ENCODE results near the gene SLC5A12.

Gene SLC5A12

GRCh38 chr11:26721948-26722475, at the start of gene SLC5A12:
Gene SLC5A12, minus strand, starts transcription at chr11:26722060. Its CDS starts 346 bp downstream, at chr11:26721714.
- Histone ChIP-seq H3K27me3 (ENCODE audit: control insufficient read depth, insufficient read depth, low read length) (no peaks in the 10 kb centered on the region), H3K9me3 (ENCODE audit: control insufficient read depth, low read length) (no peaks in the 10 kb centered on the region), H3K4me1 (ENCODE audit: control insufficient read depth, insufficient read depth, low read length) (no peaks in the 10 kb centered on the region), H3K36me3 (ENCODE audit: control insufficient read depth, insufficient read depth, low read length) (no peaks in the 10 kb centered on the region), H3K9ac (ENCODE audit: low read length) (no peak within 1 kb of the TSS), H3K4me3 (ENCODE audit: low read length) (no peak within 1 kb of the TSS)

- Histone ChIP-seq H3K9me3 (ENCODE audit: control insufficient read depth, low read length) (no peaks in the 10 kb centered on the region), H3K9ac (ENCODE audit: low read length) (no peak overlapping the region), H3K36me3 (ENCODE audit: control insufficient read depth, insufficient read depth, low read length) (no peaks in the 10 kb centered on the region), H3K27me3 (ENCODE audit: control insufficient read depth, insufficient read depth, low read length) (no peaks in the 10 kb centered on the region), H3K4me1 (ENCODE audit: control insufficient read depth, insufficient read depth, low read length) (no peaks in the 10 kb centered on the region), H3K4me3 (ENCODE audit: low read length) (no peak overlapping the region)
Measured at GRCh38 chr11:26769027-26769426, 47.2 kb upstream of the SLC5A12 start.

- no peak overlapping the region for H3K9ac ChIP-seq (ENCODE audit: low read length)
- H3K27me3 ChIP-seq (ENCODE audit: control insufficient read depth, insufficient read depth, low read length) = no peaks in the 10 kb centered on the region
- H3K9me3 ChIP-seq (ENCODE audit: control insufficient read depth, low read length) = no peaks in the 10 kb centered on the region
- no peaks in the 10 kb centered on the region for H3K36me3 ChIP-seq (ENCODE audit: control insufficient read depth, insufficient read depth, low read length)
- H3K4me3 ChIP-seq (ENCODE audit: low read length) = no peak overlapping the region
- no peaks in the 10 kb centered on the region for H3K4me1 ChIP-seq (ENCODE audit: control insufficient read depth, insufficient read depth, low read length)
Measured at GRCh38 chr11:26767060-26767459, 45.2 kb upstream of the SLC5A12 start.

- H3K27me3 ChIP-seq (ENCODE audit: control insufficient read depth, insufficient read depth, low read length) = no peaks in the 10 kb centered on the region
- H3K4me1 ChIP-seq (ENCODE audit: control insufficient read depth, insufficient read depth, low read length) = no peaks in the 10 kb centered on the region
- no peak overlapping the region for H3K9ac ChIP-seq (ENCODE audit: low read length)
- no peaks in the 10 kb centered on the region for H3K9me3 ChIP-seq (ENCODE audit: control insufficient read depth, low read length)
- no peaks in the 10 kb centered on the region for H3K36me3 ChIP-seq (ENCODE audit: control insufficient read depth, insufficient read depth, low read length)
- no peak overlapping the region for H3K4me3 ChIP-seq (ENCODE audit: low read length)
Measured at GRCh38 chr11:26765323-26765722, 43.5 kb upstream of the SLC5A12 start.

GRCh38 chr11:26764825-26765224, 43.0 kb upstream of the SLC5A12 start:
- H3K4me3 ChIP-seq (ENCODE audit: low read length) = no peak overlapping the region
- H3K36me3 ChIP-seq (ENCODE audit: control insufficient read depth, insufficient read depth, low read length) = no peaks in the 10 kb centered on the region
- no peaks in the 10 kb centered on the region for H3K4me1 ChIP-seq (ENCODE audit: control insufficient read depth, insufficient read depth, low read length)
- H3K9ac ChIP-seq (ENCODE audit: low read length) = no peak overlapping the region
- no peaks in the 10 kb centered on the region for H3K9me3 ChIP-seq (ENCODE audit: control insufficient read depth, low read length)
- H3K27me3 ChIP-seq (ENCODE audit: control insufficient read depth, insufficient read depth, low read length) = no peaks in the 10 kb centered on the region

- Histone ChIP-seq H3K36me3 (ENCODE audit: control insufficient read depth, insufficient read depth, low read length) (no peaks in the 10 kb centered on the region), H3K4me3 (ENCODE audit: low read length) (no peak overlapping the region)
Measured at GRCh38 chr11:26764315-26764714, 42.5 kb upstream of the SLC5A12 start.

GRCh38 chr11:26762089-26762488, 40.2 kb upstream of the SLC5A12 start:
- no peaks in the 10 kb centered on the region for H3K4me1 ChIP-seq (ENCODE audit: control insufficient read depth, insufficient read depth, low read length)
- H3K9me3 ChIP-seq (ENCODE audit: control insufficient read depth, low read length) = no peaks in the 10 kb centered on the region
- no peak overlapping the region for H3K4me3 ChIP-seq (ENCODE audit: low read length)
- no peaks in the 10 kb centered on the region for H3K27me3 ChIP-seq (ENCODE audit: control insufficient read depth, insufficient read depth, low read length)
- no peaks in the 10 kb centered on the region for H3K36me3 ChIP-seq (ENCODE audit: control insufficient read depth, insufficient read depth, low read length)
- H3K9ac ChIP-seq (ENCODE audit: low read length) = no peak overlapping the region

More at GRCh38 chr11:26764315-26764714, 42.5 kb upstream of the SLC5A12 start:
- Histone ChIP-seq H3K9ac (ENCODE audit: low read length) (no peak overlapping the region), H3K4me1 (ENCODE audit: control insufficient read depth, insufficient read depth, low read length) (no peaks in the 10 kb centered on the region), H3K27me3 (ENCODE audit: control insufficient read depth, insufficient read depth, low read length) (no peaks in the 10 kb centered on the region), H3K9me3 (ENCODE audit: control insufficient read depth, low read length) (no peaks in the 10 kb centered on the region)

- Histone ChIP-seq H3K9me3 (ENCODE audit: control insufficient read depth, low read length) (no peaks in the 10 kb centered on the region), H3K9ac (ENCODE audit: low read length) (no peak overlapping the region), H3K4me1 (ENCODE audit: control insufficient read depth, insufficient read depth, low read length) (no peaks in the 10 kb centered on the region), H3K27me3 (ENCODE audit: control insufficient read depth, insufficient read depth, low read length) (no peaks in the 10 kb centered on the region), H3K4me3 (ENCODE audit: low read length) (no peak overlapping the region), H3K36me3 (ENCODE audit: control insufficient read depth, insufficient read depth, low read length) (no peaks in the 10 kb centered on the region)
Measured at GRCh38 chr11:26761361-26761809, 39.5 kb upstream of the SLC5A12 start.

GRCh38 chr11:26757995-26758394, 36.1 kb upstream of the SLC5A12 start:
- Histone ChIP-seq H3K4me3 (ENCODE audit: low read length) (no peak overlapping the region), H3K36me3 (ENCODE audit: control insufficient read depth, insufficient read depth, low read length) (no peaks in the 10 kb centered on the region), H3K9me3 (ENCODE audit: control insufficient read depth, low read length) (no peaks in the 10 kb centered on the region), H3K27me3 (ENCODE audit: control insufficient read depth, insufficient read depth, low read length) (no peaks in the 10 kb centered on the region), H3K9ac (ENCODE audit: low read length) (no peak overlapping the region), H3K4me1 (ENCODE audit: control insufficient read depth, insufficient read depth, low read length) (no peaks in the 10 kb centered on the region)

- H3K4me3 ChIP-seq (ENCODE audit: low read length) = no peak overlapping the region
- H3K4me1 ChIP-seq (ENCODE audit: control insufficient read depth, insufficient read depth, low read length) = no peaks in the 10 kb centered on the region
- H3K36me3 ChIP-seq (ENCODE audit: control insufficient read depth, insufficient read depth, low read length) = no peaks in the 10 kb centered on the region
- no peaks in the 10 kb centered on the region for H3K9me3 ChIP-seq (ENCODE audit: control insufficient read depth, low read length)
- H3K27me3 ChIP-seq (ENCODE audit: control insufficient read depth, insufficient read depth, low read length) = no peaks in the 10 kb centered on the region
- H3K9ac ChIP-seq (ENCODE audit: low read length) = no peak overlapping the region
Measured at GRCh38 chr11:26755762-26756161, 33.9 kb upstream of the SLC5A12 start.

GRCh38 chr11:26753723-26754504, 32.1 kb upstream of the SLC5A12 start:
- no peaks in the 10 kb centered on the region for H3K4me1 ChIP-seq (ENCODE audit: control insufficient read depth, insufficient read depth, low read length)
- no peaks in the 10 kb centered on the region for H3K36me3 ChIP-seq (ENCODE audit: control insufficient read depth, insufficient read depth, low read length)
- no peak overlapping the region for H3K4me3 ChIP-seq (ENCODE audit: low read length)
- no peaks in the 10 kb centered on the region for H3K9me3 ChIP-seq (ENCODE audit: control insufficient read depth, low read length)
- H3K9ac ChIP-seq (ENCODE audit: low read length) = no peak overlapping the region
- no peaks in the 10 kb centered on the region for H3K27me3 ChIP-seq (ENCODE audit: control insufficient read depth, insufficient read depth, low read length)

GRCh38 chr11:26749927-26750326, 28.1 kb upstream of the SLC5A12 start:
- Histone ChIP-seq H3K36me3 (ENCODE audit: control insufficient read depth, insufficient read depth, low read length) (no peaks in the 10 kb centered on the region), H3K9ac (ENCODE audit: low read length) (no peak overlapping the region), H3K9me3 (ENCODE audit: control insufficient read depth, low read length) (no peaks in the 10 kb centered on the region), H3K4me3 (ENCODE audit: low read length) (no peak overlapping the region), H3K4me1 (ENCODE audit: control insufficient read depth, insufficient read depth, low read length) (no peaks in the 10 kb centered on the region), H3K27me3 (ENCODE audit: control insufficient read depth, insufficient read depth, low read length) (no peaks in the 10 kb centered on the region)

All from mucosa of stomach (tissue), 1 donor.